ENCODE measurements around the gene CALCB. TPM values are rescaled to one million over a fixed set of nuclear protein-coding genes. Genes with fewer than 3 reads are reported as not detected.
"Not testable (repeated sequence)": the region's sequence is repeated elsewhere in the genome, so short reads cannot be mapped to it uniquely, and the experiment has no call there.

CALCB gene
- total RNA-seq, 2 donors from 2014 or later = 4.2 to 11.5 TPM

- Histone ChIP-seq H3K27me3 (peaks cover 0 to 3% of the 10 kb centered on the region in 2 donors), H3K9me3 (no peaks in the 10 kb centered on the region), H3K4me3 (no peak overlapping the region), H3K36me3 (replicated peaks in 1 of 2; ENCODE audit: insufficient read depth in 1 of 2, low read depth in 2 of 2) (no peaks in the 10 kb centered on the region), H3K4me1 (no peaks in the 10 kb centered on the region), H3K27ac (no peak overlapping the region)
- WGBS, 2 donors = 81 to 86% methylated on average over 3 to 5 of the region's 5 CpGs
- ATAC-seq (no peak), DNase-seq (no peak)
- TF ChIP-seq POLR2A (IDR thresholded peaks at IDR 0.05) = no peak
- TF ChIP-seq, protein P1, sequence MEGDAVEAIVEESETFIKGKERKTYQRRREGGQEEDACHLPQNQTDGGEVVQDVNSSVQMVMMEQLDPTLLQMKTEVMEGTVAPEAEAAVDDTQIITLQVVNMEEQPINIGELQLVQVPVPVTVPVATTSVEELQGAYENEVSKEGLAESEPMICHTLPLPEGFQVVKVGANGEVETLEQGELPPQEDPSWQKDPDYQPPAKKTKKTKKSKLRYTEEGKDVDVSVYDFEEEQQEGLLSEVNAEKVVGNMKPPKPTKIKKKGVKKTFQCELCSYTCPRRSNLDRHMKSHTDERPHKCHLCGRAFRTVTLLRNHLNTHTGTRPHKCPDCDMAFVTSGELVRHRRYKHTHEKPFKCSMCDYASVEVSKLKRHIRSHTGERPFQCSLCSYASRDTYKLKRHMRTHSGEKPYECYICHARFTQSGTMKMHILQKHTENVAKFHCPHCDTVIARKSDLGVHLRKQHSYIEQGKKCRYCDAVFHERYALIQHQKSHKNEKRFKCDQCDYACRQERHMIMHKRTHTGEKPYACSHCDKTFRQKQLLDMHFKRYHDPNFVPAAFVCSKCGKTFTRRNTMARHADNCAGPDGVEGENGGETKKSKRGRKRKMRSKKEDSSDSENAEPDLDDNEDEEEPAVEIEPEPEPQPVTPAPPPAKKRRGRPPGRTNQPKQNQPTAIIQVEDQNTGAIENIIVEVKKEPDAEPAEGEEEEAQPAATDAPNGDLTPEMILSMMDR (IDR thresholded peaks at IDR 0.05) = no peak
- intact Hi-C loops (cut with DNase I) = no loop called here
These were observed 38.6 kb upstream of the CALCB start for GRCh38 chr11:15034687-15035267.

DNA sequence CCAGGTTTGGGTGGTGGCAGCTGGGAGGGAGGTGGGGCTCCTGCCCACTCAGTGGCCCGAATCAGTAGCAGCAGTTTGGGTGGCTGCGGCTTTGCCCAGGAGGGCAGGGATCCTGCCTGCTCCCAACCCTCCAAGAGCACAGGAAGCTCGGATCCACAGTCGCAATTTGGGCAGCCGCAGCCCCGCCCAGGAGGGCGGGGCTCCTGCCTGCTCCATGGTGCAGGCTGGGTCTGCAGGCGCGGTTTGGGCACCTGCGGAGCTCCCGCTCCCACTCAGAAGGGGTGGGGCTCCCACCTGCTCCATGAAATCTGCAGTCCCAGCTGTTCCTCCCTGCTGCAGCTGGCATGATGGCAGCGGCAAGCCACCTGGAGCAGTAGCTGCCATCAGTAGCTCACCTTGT lies 38.1 kb upstream of the CALCB start:
- no peak for TF ChIP-seq POLR2A (IDR thresholded peaks at IDR 0.05)
- TF ChIP-seq, protein P1 (IDR thresholded peaks at IDR 0.05) = no peak
- Histone ChIP-seq H3K4me3 (no peak overlapping the region), H3K27me3 (peaks cover 0 to 3% of the 10 kb centered on the region in 2 donors), H3K36me3 (replicated peaks in 1 of 2; ENCODE audit: insufficient read depth in 1 of 2, low read depth in 2 of 2) (no peaks in the 10 kb centered on the region), H3K27ac (no peak overlapping the region), H3K4me1 (no peaks in the 10 kb centered on the region), H3K9me3 (no peaks in the 10 kb centered on the region)
- intact Hi-C loops (cut with DNase I) = no loop called here
- 53% methylated on average over 11 of the region's 12 CpGs; no CpG with 5 or more reads in 1 of the 2 donors for WGBS, 2 donors
- ATAC-seq (no peak), DNase-seq (peak in 1 of 4 donors; percentile 17)

DNA sequence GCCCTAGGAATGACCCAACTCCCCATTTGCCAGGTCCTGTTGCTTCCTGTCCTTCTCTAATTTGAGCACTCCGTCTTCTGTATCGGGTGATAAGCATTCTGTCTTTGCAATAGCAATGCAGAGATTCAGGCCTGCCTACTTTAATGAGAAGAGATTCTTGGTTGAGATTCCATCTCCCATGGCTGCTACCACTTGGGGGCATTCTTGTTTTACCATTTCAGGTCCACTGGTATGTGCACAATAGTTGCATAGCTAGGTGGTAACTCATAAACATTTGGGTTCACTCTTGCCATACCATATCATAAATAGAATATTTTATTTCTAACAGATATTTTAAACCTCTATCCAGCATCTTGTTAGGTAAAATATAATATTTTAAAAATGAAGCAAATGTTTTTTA lies 34.4 kb upstream of the CALCB start:
- no peaks in the 10 kb centered on the region for H3K36me3 ChIP-seq (replicated peaks in 1 of 2; ENCODE audit: insufficient read depth in 1 of 2, low read depth in 2 of 2)
- no peak overlapping the region for H3K4me3 ChIP-seq
- no peak overlapping the region for H3K27ac ChIP-seq
- TF ChIP-seq POLR2A (IDR thresholded peaks at IDR 0.05) = no peak
- TF ChIP-seq, protein P1 (IDR thresholded peaks at IDR 0.05) = no peak
- H3K4me1 ChIP-seq = no peaks in the 10 kb centered on the region
- H3K9me3 ChIP-seq = no peaks in the 10 kb centered on the region
- intact Hi-C loops (cut with DNase I) = no loop called here
- 89 to 90% methylated on average over 2 of the region's 2 CpGs for WGBS, 2 donors
- DNase-seq = no peak
- H3K27me3 ChIP-seq = peaks cover 0 to 3% of the 10 kb centered on the region in 2 donors
- no peak for ATAC-seq

DNA sequence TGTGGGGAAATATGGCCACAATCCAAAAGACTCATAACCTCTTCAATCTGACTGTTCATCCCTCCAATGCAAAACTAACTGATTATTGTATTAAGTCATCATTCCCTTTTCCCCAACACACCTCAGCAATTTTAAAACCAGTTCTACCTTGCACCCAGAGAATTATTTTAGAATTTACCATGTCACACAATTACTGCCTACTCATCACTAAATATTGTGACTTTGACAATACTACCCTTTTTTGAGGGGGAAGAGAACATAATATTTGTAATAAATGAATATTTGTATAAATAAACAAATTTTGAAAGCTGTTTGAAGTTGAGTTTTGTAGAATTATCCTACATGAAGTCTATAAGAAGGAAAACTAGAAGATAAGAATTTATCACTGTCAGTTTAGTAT lies 28.2 kb upstream of the CALCB start:
- intact Hi-C loops (cut with DNase I) = no loop called here
- DNase-seq (no peak), ATAC-seq (no peak)
- H3K9me3 ChIP-seq = no peaks in the 10 kb centered on the region
- no peaks in the 10 kb centered on the region for H3K36me3 ChIP-seq (replicated peaks in 1 of 2; ENCODE audit: insufficient read depth in 1 of 2, low read depth in 2 of 2)
- H3K4me3 ChIP-seq = no peak overlapping the region
- no peak overlapping the region for H3K27ac ChIP-seq
- H3K4me1 ChIP-seq = no peaks in the 10 kb centered on the region
- TF ChIP-seq, protein P1 (IDR thresholded peaks at IDR 0.05) = no peak
- no peak for TF ChIP-seq POLR2A (IDR thresholded peaks at IDR 0.05)
- no peaks in the 10 kb centered on the region for H3K27me3 ChIP-seq

DNA sequence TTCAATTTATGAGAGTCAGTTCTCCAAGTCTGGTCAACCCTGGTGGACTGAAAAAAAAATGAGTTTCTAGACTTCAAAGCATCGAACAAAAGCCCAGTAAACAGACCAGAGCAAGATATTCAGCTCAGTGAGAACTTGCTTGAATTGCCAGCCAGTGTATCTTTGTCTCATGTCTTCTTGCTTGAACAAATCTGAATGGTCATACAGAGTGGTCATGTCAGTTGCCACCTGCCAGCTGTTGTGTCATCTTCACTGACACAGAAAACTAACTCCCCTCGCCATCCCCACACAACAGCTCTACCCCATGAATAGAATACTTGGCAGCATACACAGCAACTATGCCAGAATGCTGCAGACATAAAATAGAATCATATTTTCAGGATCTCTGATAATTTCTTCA lies 27.5 kb upstream of the CALCB start:
- no peak for TF ChIP-seq POLR2A (IDR thresholded peaks at IDR 0.05)
- TF ChIP-seq, protein P1 (IDR thresholded peaks at IDR 0.05) = no peak
- 88 to 96% methylated on average over 2 of the region's 2 CpGs for WGBS, 2 donors

GRCh38 chr11:15046673-15047072 lies 26.7 kb upstream of the CALCB start:
- H3K4me3 ChIP-seq; ATAC-seq; DNase-seq; H3K36me3 ChIP-seq (replicated peaks in 1 of 2; ENCODE audit: insufficient read depth in 1 of 2, low read depth in 2 of 2); H3K4me1 ChIP-seq; H3K27ac ChIP-seq; H3K9me3 ChIP-seq; H3K27me3 ChIP-seq; intact Hi-C loops (cut with DNase I): not testable (repeated sequence)
- WGBS, 2 donors = 85 to 94% methylated on average over 3 of the region's 3 CpGs

More for the DNA sequence above, 27.5 kb upstream of the CALCB start:
- DNase-seq (no peak), ATAC-seq (no peak)
- intact Hi-C loops (cut with DNase I) = no loop called here
- no peaks in the 10 kb centered on the region for H3K36me3 ChIP-seq (replicated peaks in 1 of 2; ENCODE audit: insufficient read depth in 1 of 2, low read depth in 2 of 2)
- no peaks in the 10 kb centered on the region for H3K27me3 ChIP-seq
- H3K27ac ChIP-seq = no peak overlapping the region
- H3K9me3 ChIP-seq = no peaks in the 10 kb centered on the region
- H3K4me3 ChIP-seq = no peak overlapping the region
- H3K4me1 ChIP-seq = no peaks in the 10 kb centered on the region
